Motor neuron (in vitro differentiated cells): ENCODE data around the gene DIAPH1. TPM values are rescaled to one million over a fixed set of nuclear protein-coding genes. Genes with fewer than 3 reads are reported as not detected.

ENCODE experiments used
- ATAC-seq, 8 experiments: fragments of 200-7000 bp; cut with Tn5 transposase; replicated peaks in 6 of 8; 2 replicates each; pipeline ENCODE4 v1.8.0; 2021; ENCODE audit warnings: mild to moderate bottlenecking in 8 of 8, moderate library complexity in 8 of 8
- H3K27ac ChIP-seq, 2 donors: fragments of 250-450 bp; sonication (Bioruptor Pico); 2 replicates each; pipeline ENCODE4 v1.9.0; 2021; ENCODE audit warnings: antibody characterized with exemption in 2 of 2, mild to moderate bottlenecking in 2 of 2, moderate library complexity in 1 of 2
- H3K4me1 ChIP-seq, 2 donors: fragments of 250-450 bp; sonication (Bioruptor Pico); replicated peaks in 1 of 2; 2 replicates each; pipeline ENCODE4 v1.6.1; 2021; ENCODE audit warnings: antibody characterized with exemption in 2 of 2, mild to moderate bottlenecking in 2 of 2, moderate library complexity in 1 of 2
- H3K4me3 ChIP-seq, 5 donors: fragments of 250-450 bp; sonication (Bioruptor Pico); 2 replicates each; pipeline ENCODE4 v1.9.0; 2021; ENCODE audit warnings: antibody characterized with exemption in 5 of 5, mild to moderate bottlenecking in 5 of 5, moderate library complexity in 4 of 5
- WGBS, 10 experiments: fragments of 450-650 bp; shearing (Covaris generic); methylation state at CpG; one replicate each; pipeline ENCODE4 v1.0.0; 2022; 5-methylcytosine and 5-hydroxymethylcytosine counted together
- in situ Hi-C, 9 experiments: fragments of 400-800 bp; cut with MboI; loops; one replicate each; pipeline ENCODE4 v1.15.0; 2021; ENCODE audit warnings: low sequenced_read_pairs in 9 of 9, low pct_unique_long_range_greater_than_20kb in 2 of 9; ENCODE audit not compliant: unreplicated experiment in 9 of 9
- total RNA-seq, 8 experiments: library from RNA; unstranded; fragments of 300-600 nt; gene quantifications; 2 replicates each; pipeline versions ENCODE4 v1.2.3 to v1.2.4, GENCODE V29; 2022

DIAPH1 gene
- total RNA-seq, 8 experiments from 2014 or later = 7.4 to 93.8 (median 20.0) TPM

DNA sequence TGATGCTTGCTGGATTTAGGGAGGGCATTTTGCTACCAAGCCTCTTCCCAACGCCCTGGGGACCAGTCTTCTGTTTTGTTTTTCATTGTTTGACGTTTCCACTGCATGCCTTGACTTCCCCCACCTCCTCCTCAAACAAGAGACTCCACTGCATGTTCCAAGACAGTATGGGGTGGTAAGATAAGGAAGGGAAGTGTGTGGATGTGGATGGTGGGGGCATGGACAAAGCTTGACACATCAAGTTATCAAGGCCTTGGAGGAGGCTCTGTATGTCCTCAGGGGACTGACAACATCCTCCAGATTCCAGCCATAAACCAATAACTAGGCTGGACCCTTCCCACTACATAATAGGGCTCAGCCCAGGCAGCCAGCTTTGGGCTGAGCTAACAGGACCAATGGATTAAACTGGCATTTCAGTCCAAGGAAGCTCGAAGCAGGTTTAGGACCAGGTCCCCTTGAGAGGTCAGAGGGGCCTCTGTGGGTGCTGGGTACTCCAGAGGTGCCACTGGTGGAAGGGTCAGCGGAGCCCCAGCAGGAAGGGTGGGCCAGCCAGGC, 107.0 kb downstream of the DIAPH1 start:
- H3K27ac ChIP-seq = peak overlapping the region in 1 of 2 donors; percentile 95

DNA sequence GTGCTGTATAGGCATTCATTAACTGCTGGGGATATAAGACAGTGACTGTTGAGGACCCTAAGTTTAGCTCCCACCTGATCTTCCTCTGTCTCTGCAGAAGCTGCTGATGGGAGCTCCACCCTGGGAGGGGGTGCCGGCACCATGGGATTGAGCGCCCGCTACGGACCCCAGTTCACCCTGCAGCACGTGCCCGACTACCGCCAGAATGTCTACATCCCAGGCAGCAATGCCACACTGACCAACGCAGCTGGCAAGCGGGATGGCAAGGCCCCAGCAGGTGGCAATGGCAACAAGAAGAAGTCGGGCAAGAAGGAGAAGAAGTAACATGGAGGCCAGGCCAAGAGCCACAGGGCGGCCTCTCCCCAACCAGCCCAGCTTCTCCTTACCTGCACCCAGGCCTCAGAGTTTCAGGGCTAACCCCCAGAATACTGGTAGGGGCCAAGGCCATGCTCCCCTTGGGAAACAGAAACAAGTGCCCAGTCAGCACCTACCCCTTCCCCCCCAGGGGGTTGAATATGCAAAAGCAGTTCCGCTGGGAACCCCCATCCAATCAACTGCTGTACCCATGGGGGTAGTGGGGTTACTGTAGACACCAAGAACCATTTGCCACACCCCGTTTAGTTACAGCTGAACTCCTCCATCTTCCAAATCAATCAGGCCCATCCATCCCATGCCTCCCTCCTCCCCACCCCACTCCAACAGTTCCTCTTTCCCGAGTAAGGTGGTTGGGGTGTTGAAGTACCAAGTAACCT, 107.8 kb downstream of the DIAPH1 start:
- ATAC-seq = no peak
- H3K4me3 ChIP-seq = no peak overlapping the region
- H3K27ac ChIP-seq = no peak overlapping the region
- in situ Hi-C loops = no loop called here
- WGBS, 10 experiments = 87 to 100% (median 92%) methylated on average over 1 to 7 of the region's 14 CpGs; no CpG with 5 or more reads in 5 of the 10 experiments
- H3K4me1 ChIP-seq = peaks cover 43 to 50% of the 10 kb centered on the region in 2 donors

More for the DNA sequence above, 107.0 kb downstream of the DIAPH1 start:
- in situ Hi-C loops = no loop called here
- WGBS, 10 experiments = 21 to 100% (median 80%) methylated on average over 1 to 3 of the region's 4 CpGs; no CpG with 5 or more reads in 2 of the 10 experiments
- Histone ChIP-seq H3K4me3 (no peak overlapping the region), H3K4me1 (peaks cover 43 to 50% of the 10 kb centered on the region in 2 donors)
- ATAC-seq = no peak

DNA sequence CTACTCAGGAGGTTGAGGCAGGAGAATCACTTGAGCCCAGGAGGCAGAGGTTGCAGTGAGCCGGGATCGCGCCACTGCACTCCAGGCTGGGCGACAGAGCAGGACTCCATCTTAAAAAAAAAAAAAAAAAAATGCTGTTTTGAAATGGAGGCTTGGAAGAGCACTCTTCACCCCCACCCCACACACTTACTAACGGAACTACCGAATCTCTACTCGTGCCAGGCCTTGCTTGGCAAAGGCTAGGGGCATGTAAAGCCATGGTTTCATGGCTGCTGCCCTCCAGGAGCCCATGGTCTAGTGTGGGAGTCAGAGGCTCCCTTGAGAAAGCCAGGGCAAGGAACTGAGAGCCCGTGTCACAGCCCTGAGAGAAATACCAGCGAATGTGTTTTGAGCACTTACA, 108.6 kb downstream of the DIAPH1 start:
- no peak for ATAC-seq
- Histone ChIP-seq H3K27ac (no peak overlapping the region), H3K4me3 (no peak overlapping the region), H3K4me1 (peaks cover 42 to 48% of the 10 kb centered on the region in 2 donors)
- in situ Hi-C loops = no loop called here
- WGBS, 10 experiments = 33 to 100% (median 85%) methylated on average over 1 to 6 of the region's 9 CpGs; no CpG with 5 or more reads in 3 of the 10 experiments

DNA sequence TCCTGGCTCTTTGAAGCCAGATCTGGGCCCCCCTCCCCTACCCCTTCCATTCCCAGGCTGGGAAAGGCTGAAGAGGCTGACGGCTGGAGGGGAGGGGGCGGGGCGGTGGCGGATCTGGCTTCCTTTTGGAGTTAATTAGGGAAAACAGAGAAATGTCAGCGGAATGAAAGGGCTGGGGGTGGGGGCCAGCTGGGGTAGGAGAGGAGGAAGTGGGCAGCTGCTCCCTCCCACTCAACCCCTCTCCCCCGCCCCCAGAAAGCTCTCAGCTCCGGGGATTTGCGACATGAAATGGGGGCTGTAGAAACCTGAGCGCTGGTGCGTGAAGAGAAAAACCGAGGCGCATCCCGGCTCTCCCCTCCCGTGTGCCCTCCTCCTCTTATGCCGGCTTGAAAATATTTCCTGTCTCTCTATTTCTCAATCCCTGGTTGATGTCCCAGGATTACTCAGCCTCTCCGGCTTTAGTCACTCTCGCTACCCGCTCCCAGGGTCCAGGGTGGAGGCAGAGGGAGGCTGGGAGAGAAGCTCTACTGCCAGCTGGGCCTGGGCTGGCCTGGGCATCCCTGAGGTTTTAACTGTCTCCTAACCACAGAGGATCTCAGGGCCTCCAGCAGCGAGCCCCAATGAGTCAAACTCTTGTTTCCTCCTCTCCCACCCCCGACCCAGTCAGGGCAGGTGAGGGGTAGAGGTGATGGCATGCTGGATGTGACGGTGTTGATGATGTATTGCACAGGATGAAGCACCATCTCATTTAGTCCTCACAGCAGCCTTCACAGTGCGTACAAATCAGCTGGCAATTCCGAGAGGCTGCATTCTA, 109.8 kb downstream of the DIAPH1 start:
- peaks cover 31 to 37% of the 10 kb centered on the region in 2 donors for H3K4me1 ChIP-seq
- in situ Hi-C loops = no loop called here
- WGBS, 10 experiments = 4 to 56% (median 24%) methylated on average over 3 to 5 of the region's 23 CpGs; no CpG with 5 or more reads in 6 of the 10 experiments
- peak overlapping the region; percentile 6 to 29 (median 18) for H3K4me3 ChIP-seq
- peak; percentile 19 to 72 (median 54) for ATAC-seq
- peak overlapping the region; percentile 82 to 93 for H3K27ac ChIP-seq

DNA sequence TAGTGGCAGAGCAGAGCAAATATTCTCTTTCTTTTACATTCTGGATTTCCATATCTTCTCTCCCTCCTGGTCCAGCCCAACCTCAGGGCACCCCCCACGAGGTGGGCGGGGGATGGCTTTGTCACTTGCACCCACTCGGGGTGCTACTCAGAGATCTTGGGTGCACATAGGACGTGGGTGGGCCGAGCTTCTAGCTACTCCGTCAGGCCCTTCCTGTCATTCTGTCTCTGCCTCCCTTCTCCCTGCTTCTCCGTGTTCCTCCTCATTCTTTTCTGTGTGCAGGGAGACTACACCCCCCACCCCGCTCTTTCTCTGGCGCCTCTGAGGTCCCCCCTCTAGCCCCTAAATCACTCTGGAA, 110.4 kb downstream of the DIAPH1 start:
- 0 to 10% (median 8%) methylated on average over 1 to 5 of the region's 9 CpGs; no CpG with 5 or more reads in 7 of the 10 experiments for WGBS, 10 experiments
- in situ Hi-C loops = no loop called here
- peak in 3 of 8 experiments; percentile 1 to 5 (median 3) for ATAC-seq
- H3K4me1 ChIP-seq = peaks cover 30 to 36% of the 10 kb centered on the region in 2 donors
- H3K27ac ChIP-seq = peak overlapping the region; percentile 82 to 93
- H3K4me3 ChIP-seq = peak overlapping the region; percentile 6 to 29 (median 18)

DNA sequence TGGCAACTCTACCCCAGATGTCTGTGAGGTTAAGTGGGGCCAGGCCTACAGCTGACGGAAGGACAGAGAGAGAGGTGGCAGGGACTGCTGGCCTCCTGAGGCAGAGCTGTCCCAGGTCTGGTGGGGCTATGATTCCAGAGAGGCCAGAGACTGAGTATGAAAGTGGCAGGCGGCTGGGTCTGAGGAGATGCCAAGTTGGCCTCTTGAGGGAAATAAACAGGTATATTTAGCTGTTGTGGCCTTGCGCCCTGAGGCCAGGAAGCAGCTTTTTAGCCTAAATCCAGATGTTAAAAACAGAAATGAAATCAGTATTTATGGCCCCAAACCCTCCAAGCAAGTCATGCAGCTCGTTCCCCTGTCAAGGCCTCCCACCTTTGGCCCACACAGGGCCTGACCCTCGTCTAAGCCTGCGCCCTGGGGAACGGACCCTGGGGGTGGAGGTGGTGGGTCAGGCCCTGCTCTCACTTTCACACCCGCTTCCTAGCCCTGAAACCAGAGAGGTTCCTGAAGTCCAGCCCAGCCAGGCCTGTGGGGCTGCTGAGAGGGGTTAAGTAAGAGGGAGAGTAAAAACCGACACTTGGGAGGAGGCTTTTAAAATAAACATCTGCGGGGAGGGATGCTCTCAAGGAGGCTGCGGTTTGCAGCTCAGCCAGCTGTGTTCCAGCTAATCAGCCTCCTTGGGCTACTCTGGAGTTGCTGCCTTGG, 111.3 kb downstream of the DIAPH1 start:
- Histone ChIP-seq H3K27ac (peak overlapping the region; percentile 82 to 93), H3K4me1 (peaks cover 24 to 32% of the 10 kb centered on the region in 2 donors), H3K4me3 (no peak overlapping the region)
- WGBS, 10 experiments = 0 to 100% (median 67%) methylated on average over 1 to 4 of the region's 11 CpGs; no CpG with 5 or more reads in 3 of the 10 experiments
- in situ Hi-C loops = no loop called here
- ATAC-seq = peak in 3 of 8 experiments; percentile 10 to 74 (median 45)

DNA sequence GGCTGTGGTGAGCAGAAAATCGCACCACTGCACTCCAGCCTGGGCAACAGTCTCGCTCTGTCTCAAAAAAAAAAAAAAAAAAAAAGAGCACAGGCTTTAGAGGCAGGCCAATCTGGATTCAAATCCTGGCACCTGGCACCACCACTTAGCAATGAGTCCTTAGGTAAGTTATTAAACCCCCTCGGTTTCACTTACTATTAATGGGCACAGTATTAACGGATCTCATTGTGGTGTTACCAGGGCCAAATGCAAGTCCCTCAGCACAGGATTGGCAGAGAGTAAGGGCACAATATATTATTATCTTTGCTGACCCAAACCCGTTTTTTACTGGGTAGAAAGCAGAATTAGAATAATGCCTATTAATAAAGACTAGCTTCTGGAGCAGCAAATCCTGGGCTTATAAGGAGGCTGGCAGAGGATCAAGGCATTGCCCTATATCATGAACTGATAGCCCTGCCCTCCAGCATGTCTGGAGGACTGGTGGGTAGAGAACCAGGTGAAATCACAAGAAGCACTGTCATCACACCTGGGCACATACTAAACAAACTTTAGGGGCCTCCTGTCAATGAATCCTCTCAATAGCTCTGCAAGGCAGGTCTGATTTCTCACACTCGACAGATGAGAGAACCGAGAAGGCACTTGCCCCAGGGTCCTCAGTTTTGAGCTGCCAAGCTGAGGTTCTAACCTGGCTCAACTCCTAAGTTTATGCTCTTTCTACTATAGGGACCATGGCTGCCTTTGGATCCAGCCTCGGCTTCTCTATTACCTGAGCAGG, 112.2 kb downstream of the DIAPH1 start:
- Histone ChIP-seq H3K4me1 (peaks cover 27 to 32% of the 10 kb centered on the region in 2 donors), H3K4me3 (no peak overlapping the region), H3K27ac (no peak overlapping the region)
- 28 to 100% (median 88%) methylated on average over 1 to 4 of the region's 8 CpGs; no CpG with 5 or more reads in 2 of the 10 experiments for WGBS, 10 experiments
- ATAC-seq = no peak
- in situ Hi-C loops = no loop called here

DNA sequence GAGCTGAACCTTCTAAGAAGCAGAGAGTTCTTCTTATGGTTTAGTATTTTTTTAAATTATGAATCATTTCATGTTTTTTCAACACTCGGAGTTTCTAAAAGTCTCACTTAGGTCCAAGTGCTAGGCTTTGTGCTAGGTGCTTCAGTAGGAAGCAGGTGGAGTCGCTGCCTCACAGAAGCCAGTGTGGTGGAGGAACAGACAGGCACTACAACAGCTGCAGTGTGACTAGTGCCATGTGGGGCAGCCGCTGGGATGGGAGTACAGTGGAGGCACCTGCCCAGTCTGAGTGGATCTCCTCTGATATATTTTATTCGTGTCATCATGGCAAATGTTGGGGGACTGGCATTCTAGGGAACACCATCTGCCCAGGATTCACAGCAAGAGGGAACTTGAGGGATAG, 114.6 kb downstream of the DIAPH1 start:
- ATAC-seq = no peak
- H3K4me1 ChIP-seq = peaks cover 24 to 30% of the 10 kb centered on the region in 2 donors
- no peak overlapping the region for H3K4me3 ChIP-seq
- H3K27ac ChIP-seq = no peak overlapping the region
- in situ Hi-C loops = no loop called here
- WGBS, 10 experiments = 57 to 100% (median 90%) methylated on average over 1 to 4 of the region's 4 CpGs; no CpG with 5 or more reads in 3 of the 10 experiments

DNA sequence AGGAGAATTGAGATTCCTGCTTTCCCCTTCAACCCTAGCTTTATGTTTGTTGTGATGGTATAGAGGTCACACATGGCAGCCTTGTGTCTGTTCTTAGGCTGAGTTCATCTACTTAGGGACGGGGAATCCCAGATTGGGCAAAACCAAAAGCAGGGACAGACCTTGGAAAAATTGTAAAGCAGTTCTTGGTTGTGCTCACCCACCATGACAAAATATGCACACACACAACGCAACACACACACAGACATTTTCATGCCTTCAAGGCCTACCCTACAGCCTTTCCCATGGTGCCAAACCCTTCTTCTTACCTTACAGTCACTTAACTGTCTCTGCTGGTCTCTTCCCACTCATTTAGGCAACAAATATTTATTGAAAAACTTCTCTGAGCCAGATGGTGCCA, 115.1 kb downstream of the DIAPH1 start:
- ATAC-seq = no peak
- WGBS, 10 experiments = 80 to 100% (median 93%) methylated on average over 1 to 2 of the region's 2 CpGs; no CpG with 5 or more reads in 3 of the 10 experiments
- peaks cover 22 to 25% of the 10 kb centered on the region in 2 donors for H3K4me1 ChIP-seq
- in situ Hi-C loops = no loop called here
- H3K4me3 ChIP-seq = no peak overlapping the region
- H3K27ac ChIP-seq = no peak overlapping the region

DNA sequence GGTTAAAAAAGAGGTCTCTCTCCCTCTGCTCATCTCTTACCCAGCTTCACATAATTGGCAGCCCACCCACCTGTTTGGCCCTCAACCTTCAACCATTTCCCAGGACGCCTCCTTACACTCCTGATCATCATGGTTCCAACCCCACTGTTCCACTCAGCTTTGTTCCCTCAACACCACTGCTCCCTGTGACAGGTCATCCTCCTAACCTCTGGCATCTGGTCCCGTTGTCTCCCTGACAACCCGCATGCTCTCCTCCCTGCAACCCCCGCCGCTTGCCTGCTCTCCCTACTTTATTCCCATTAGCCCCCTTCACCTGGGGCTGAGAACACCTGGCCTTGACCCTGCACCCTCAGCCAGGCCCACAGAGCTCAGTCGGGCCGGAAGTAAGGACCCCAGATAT, 117.0 kb downstream of the DIAPH1 start:
- peak in 1 of 8 experiments; percentile 52 for ATAC-seq
- Histone ChIP-seq H3K27ac (peak overlapping the region in 1 of 2 donors; percentile 11), H3K4me3 (no peak overlapping the region), H3K4me1 (peaks cover 7 to 10% of the 10 kb centered on the region in 2 donors)
- in situ Hi-C loops = no loop called here
- WGBS, 10 experiments = 0 to 100% (median 56%) methylated on average over 1 to 5 of the region's 7 CpGs; no CpG with 5 or more reads in 2 of the 10 experiments

DNA sequence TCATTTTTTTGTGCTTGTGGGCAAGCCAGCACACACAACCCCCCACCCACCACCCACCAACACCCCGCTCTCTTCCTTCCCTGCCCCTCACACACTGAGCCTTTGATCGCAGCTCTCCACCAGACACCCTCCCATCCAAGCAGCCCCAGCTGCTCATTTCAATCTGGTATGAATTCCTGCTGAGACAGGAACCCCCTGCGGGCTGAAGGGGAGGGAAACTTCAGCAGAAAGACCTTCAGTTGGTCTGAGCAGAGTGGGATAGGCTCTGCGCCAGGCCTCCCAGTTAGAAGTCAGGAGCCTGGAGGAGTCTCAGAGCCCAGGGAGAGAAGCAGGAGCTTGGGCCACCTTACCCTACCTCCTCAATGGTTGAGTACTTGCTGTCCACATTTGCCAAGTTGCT, 122.8 kb downstream of the DIAPH1 start:
- Histone ChIP-seq H3K4me1 (peaks cover 28 to 30% of the 10 kb centered on the region in 2 donors), H3K27ac (peak overlapping the region in 1 of 2 donors; percentile 29), H3K4me3 (no peak overlapping the region)
- in situ Hi-C loops = no loop called here
- ATAC-seq = peak in 7 of 8 experiments; percentile 12 to 57 (median 19)
- 53 to 90% (median 80%) methylated on average over 1 to 3 of the region's 4 CpGs; no CpG with 5 or more reads in 7 of the 10 experiments for WGBS, 10 experiments

DNA sequence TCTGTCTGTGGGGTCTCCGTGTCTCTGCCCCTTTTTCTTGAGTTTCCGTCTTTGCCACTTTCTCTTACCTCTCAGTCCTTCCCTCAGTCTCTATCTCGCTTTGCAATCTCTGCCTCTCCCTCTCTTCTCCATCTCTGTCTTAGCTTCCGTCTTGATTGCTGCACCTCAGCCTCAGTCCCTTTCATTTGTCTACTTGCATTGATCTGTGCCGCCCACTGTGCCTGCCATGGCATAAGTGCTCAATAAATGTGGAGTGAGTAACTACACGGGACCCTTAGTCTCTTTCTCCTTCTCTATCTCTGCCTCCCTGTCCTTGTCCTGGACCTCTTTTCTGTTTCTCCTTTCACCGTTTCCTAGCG, 123.4 kb downstream of the DIAPH1 start:
- ATAC-seq = no peak
- WGBS, 10 experiments = 55 to 89% (median 75%) methylated on average over 3 to 7 of the region's 8 CpGs; no CpG with 5 or more reads in 1 of the 10 experiments
- Histone ChIP-seq H3K4me1 (peaks cover 28 to 30% of the 10 kb centered on the region in 2 donors), H3K27ac (peak overlapping the region; percentile 87 to 92), H3K4me3 (no peak overlapping the region)
- in situ Hi-C loops = no loop called here
